OCI-LY1 (cell line): Measurements from ENCODE around the gene PYCARD.

ENCODE experiments used
- H2AFZ ChIP-seq: fragments of 200-600 bp; sonication (generic), shearing (Covaris generic); 2 replicates; pipeline ENCODE4 v1.6.0; 2014; ENCODE audit warnings: antibody characterized with exemption, mild to moderate bottlenecking, low read length
- H3F3A ChIP-seq: fragments of 200-600 bp; sonication (generic), shearing (Covaris generic); 2 replicates; pipeline ENCODE4 v1.6.0; 2014; ENCODE audit warnings: mild to moderate bottlenecking, antibody characterized with exemption, low read length, moderate library complexity; ENCODE audit not compliant: insufficient read depth
- H3K27ac ChIP-seq: fragments of 200-600 bp; sonication (generic); 2 replicates; pipeline ENCODE4 v1.5.1; 2014; ENCODE audit warnings: low read length, mixed run types, mild to moderate bottlenecking, low read depth; ENCODE audit not compliant: poor library complexity, severe bottlenecking
- H3K27me3 ChIP-seq: fragments of 200-600 bp; sonication (generic); 2 replicates; pipeline ENCODE4 v1.6.0; 2014; ENCODE audit warnings: antibody characterized with exemption, mild to moderate bottlenecking, low read length, moderate library complexity; ENCODE audit not compliant: insufficient read depth
- H3K36me3 ChIP-seq: fragments of 200-600 bp; sonication (generic); 2 replicates; pipeline ENCODE4 v1.6.1; 2014; ENCODE audit warnings: mild to moderate bottlenecking, antibody characterized with exemption, low read length, moderate library complexity, mixed read lengths; ENCODE audit not compliant: insufficient read depth
- H3K4me1 ChIP-seq: fragments of 200-600 bp; sonication (generic); 2 replicates; pipeline ENCODE4 v1.5.1; 2014; ENCODE audit warnings: mild to moderate bottlenecking, low read length, moderate library complexity; ENCODE audit not compliant: insufficient read depth, severe bottlenecking
- H3K4me2 ChIP-seq: fragments of 200-600 bp; sonication (generic), shearing (Covaris generic); 2 replicates; pipeline ENCODE4 v1.6.1; 2014; ENCODE audit warnings: low read length
- H3K4me3 ChIP-seq: fragments of 200-600 bp; sonication (generic); 2 replicates; pipeline ENCODE4 v1.5.1; 2014; ENCODE audit warnings: low read length, low read depth, mild to moderate bottlenecking, mixed read lengths; ENCODE audit not compliant: poor library complexity, severe bottlenecking
- H3K79me2 ChIP-seq: fragments of 200-600 bp; shearing (Covaris generic); 2 replicates; pipeline ENCODE4 v1.6.1; 2016; ENCODE audit warnings: mixed run types, low read length, mixed read lengths; ENCODE audit not compliant: insufficient read depth
- H3K9ac ChIP-seq: fragments of 200-600 bp; sonication (generic), shearing (Covaris generic); 2 replicates; pipeline ENCODE4 v1.6.1; 2014; ENCODE audit warnings: mild to moderate bottlenecking, low read length, mixed read lengths
- H3K9me2 ChIP-seq: fragments of 200-600 bp; sonication (generic), shearing (Covaris generic); 2 replicates; pipeline ENCODE4 v1.6.1; 2014; ENCODE audit warnings: low read depth, mild to moderate bottlenecking, low read length, mixed read lengths
- H3K9me3 ChIP-seq: fragments of 200-600 bp; shearing (Covaris generic); 2 replicates; pipeline ENCODE4 v1.6.1; 2014; ENCODE audit warnings: low read length, mixed read lengths
- H4K20me1 ChIP-seq: fragments of 200-600 bp; sonication (generic), shearing (Covaris generic); 2 replicates; pipeline ENCODE4 v1.6.0; 2016; ENCODE audit warnings: mild to moderate bottlenecking, low read length; ENCODE audit not compliant: insufficient read depth
- EZH2 ChIP-seq: fragments of 200-600 bp; sonication (generic), shearing (Covaris generic); IDR thresholded peaks from 2 replicates; pipeline ENCODE4 v1.8.0; 2017; ENCODE audit warnings: borderline replicate concordance, mixed run types, mild to moderate bottlenecking, antibody characterized with exemption, low read length, moderate library complexity, mixed read lengths
- TF ChIP-seq, protein P1 (sequence below): fragments of 200-600 bp; sonication (generic), shearing (Covaris generic); IDR thresholded peaks from 2 replicates; pipeline ENCODE4 v1.5.1; 2017; ENCODE audit warnings: mild to moderate bottlenecking, antibody characterized with exemption, low read length, moderate library complexity, mixed read lengths

Gene PYCARD

DNA sequence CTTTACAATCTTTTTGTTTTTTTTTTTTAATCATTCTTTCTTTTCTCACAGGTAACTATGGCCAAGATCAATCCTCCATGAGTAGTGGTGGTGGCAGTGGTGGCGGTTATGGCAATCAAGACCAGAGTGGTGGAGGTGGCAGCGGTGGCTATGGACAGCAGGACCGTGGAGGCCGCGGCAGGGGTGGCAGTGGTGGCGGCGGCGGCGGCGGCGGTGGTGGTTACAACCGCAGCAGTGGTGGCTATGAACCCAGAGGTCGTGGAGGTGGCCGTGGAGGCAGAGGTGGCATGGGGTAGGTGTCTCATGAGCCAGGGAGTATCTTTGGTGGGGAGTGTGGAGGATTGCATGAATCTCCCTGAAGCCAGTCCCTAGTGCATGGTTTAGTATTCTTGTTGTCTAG lies 17.7 kb downstream of the PYCARD start:
- Histone ChIP-seq H3K9me3 (no peaks in the 10 kb centered on the region), H3K9me2 (no peaks in the 10 kb centered on the region), H3F3A (no peaks in the 10 kb centered on the region), H3K4me1 (peaks cover 15% of the 10 kb centered on the region), H3K4me3 (no peak overlapping the region), H3K36me3 (peaks cover 93% of the 10 kb centered on the region), H3K9ac (no peak overlapping the region), H3K27me3 (no peaks in the 10 kb centered on the region), H2AFZ (no peak overlapping the region), H3K79me2 (peaks cover 48% of the 10 kb centered on the region), H3K4me2 (no peak overlapping the region), H3K27ac (no peak overlapping the region), H4K20me1 (peaks cover 10% of the 10 kb centered on the region; the same call in 1 of the 2 replicates)
- no peak for TF ChIP-seq EZH2
- TF ChIP-seq, protein P1, sequence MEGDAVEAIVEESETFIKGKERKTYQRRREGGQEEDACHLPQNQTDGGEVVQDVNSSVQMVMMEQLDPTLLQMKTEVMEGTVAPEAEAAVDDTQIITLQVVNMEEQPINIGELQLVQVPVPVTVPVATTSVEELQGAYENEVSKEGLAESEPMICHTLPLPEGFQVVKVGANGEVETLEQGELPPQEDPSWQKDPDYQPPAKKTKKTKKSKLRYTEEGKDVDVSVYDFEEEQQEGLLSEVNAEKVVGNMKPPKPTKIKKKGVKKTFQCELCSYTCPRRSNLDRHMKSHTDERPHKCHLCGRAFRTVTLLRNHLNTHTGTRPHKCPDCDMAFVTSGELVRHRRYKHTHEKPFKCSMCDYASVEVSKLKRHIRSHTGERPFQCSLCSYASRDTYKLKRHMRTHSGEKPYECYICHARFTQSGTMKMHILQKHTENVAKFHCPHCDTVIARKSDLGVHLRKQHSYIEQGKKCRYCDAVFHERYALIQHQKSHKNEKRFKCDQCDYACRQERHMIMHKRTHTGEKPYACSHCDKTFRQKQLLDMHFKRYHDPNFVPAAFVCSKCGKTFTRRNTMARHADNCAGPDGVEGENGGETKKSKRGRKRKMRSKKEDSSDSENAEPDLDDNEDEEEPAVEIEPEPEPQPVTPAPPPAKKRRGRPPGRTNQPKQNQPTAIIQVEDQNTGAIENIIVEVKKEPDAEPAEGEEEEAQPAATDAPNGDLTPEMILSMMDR = no peak

DNA sequence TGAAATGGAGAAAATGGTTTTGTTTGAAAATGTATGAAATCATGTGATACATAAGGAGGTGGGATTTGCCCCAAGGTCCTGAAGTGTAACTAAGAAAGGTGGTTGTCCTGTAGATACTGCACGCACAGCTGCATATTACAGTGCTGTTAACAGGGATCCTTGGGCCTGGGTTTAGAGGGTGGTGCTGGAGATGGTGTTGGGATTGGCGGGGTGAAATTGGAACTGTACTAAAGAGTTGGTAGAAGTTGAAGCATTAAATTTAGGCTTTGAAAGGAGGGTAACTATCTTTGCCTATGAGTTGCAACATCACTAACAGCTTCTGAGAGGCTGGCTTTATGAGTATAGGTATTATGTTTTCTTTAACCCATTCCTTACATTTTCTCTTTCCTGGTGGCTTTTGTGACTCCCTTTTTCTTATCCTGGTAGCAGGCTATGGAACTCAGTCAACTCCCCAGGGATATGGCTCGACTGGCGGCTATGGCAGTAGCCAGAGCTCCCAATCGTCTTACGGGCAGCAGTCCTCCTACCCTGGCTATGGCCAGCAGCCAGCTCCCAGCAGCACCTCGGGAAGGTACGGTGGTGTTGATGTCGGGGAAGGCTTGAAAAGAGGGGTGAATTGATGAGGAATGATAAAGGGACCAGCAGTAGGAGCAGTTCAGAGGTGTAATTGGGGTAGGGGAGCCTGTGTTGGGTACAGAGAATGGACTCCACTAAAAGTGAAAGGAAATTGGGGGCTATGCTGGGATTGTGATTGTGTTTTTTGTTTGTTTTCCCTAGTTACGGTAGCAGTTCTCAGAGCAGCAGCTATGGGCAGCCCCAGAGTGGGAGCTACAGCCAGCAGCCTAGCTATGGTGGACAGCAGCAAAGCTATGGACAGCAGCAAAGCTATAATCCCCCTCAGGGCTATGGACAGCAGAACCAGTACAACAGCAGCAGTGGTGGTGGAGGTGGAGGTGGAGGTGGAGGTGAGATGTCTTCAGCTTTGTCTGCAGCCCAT lies 18.8 kb downstream of the PYCARD start:
- Histone ChIP-seq H3K9me3 (no peaks in the 10 kb centered on the region), H3K27me3 (no peaks in the 10 kb centered on the region), H3F3A (no peaks in the 10 kb centered on the region), H3K9ac (no peak overlapping the region), H3K4me1 (peaks cover 20% of the 10 kb centered on the region), H3K4me2 (no peak overlapping the region), H3K4me3 (no peak overlapping the region), H3K9me2 (no peaks in the 10 kb centered on the region), H3K27ac (no peak overlapping the region), H3K79me2 (peaks cover 48% of the 10 kb centered on the region), H2AFZ (no peak overlapping the region), H3K36me3 (peaks cover 81% of the 10 kb centered on the region), H4K20me1 (peaks cover 7% of the 10 kb centered on the region; the same call in 1 of the 2 replicates)
- TF ChIP-seq EZH2 = no peak
- TF ChIP-seq, protein P1 = no peak

DNA sequence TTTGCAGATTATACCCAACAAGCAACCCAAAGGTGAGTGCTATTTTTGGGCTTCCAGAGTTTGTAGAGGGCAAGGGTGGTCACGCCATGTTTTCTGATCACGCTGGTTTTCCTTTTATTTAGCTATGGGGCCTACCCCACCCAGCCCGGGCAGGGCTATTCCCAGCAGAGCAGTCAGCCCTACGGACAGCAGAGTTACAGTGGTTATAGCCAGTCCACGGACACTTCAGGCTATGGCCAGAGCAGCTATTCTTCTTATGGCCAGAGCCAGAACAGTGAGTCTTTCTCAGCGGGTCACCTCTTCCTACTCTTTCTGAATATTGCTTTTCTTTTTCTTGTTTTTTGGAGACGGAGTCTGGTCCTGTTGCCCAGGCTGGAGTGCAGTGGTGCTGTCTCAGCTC lies 20.2 kb downstream of the PYCARD start:
- H3K4me2 ChIP-seq = peak overlapping the region; percentile 94
- H2AFZ ChIP-seq = no peak overlapping the region
- peak overlapping the region; percentile 75 for H3K4me3 ChIP-seq
- no peaks in the 10 kb centered on the region for H3K9me2 ChIP-seq
- TF ChIP-seq EZH2 = no peak
- TF ChIP-seq, protein P1 = no peak
- H3K27ac ChIP-seq = no peak overlapping the region
- H3F3A ChIP-seq = no peaks in the 10 kb centered on the region
- H3K27me3 ChIP-seq = no peaks in the 10 kb centered on the region
- peak overlapping the region; percentile 89; the same call in 1 of the 2 replicates for H3K9ac ChIP-seq
- peaks cover 68% of the 10 kb centered on the region for H3K36me3 ChIP-seq
- H3K4me1 ChIP-seq = peaks cover 25% of the 10 kb centered on the region
- H3K9me3 ChIP-seq = no peaks in the 10 kb centered on the region
- H4K20me1 ChIP-seq = peaks cover 7% of the 10 kb centered on the region; the same call in 1 of the 2 replicates
- H3K79me2 ChIP-seq = peaks cover 48% of the 10 kb centered on the region
